HepG2 (cell line): ENCODE results near the gene VSTM5. TPM values are rescaled to one million over a fixed set of nuclear protein-coding genes. Genes with fewer than 3 reads are reported as not detected.

Experiments used
- ATAC-seq: fragments of 200-7000 bp; cut with Tn5 transposase; 3 replicates; pipeline ENCODE4 v1.9.1; 2020; ENCODE audit warnings: mild to moderate bottlenecking, moderate library complexity
- BruUV-seq: library from RNA; stranded (reverse); fragments of 400-500 nt; replicated peaks from 2 replicates; lab custom pipeline; 2021; lab: Mats Ljungman, UMichigan
- CTCF ChIA-PET: fragments of 300-600 bp; formaldehyde crosslinking; extraction: SDS; loops from one replicate; lab custom pipeline; 2021; ENCODE audit warnings: low total read pairs, inconsistent platforms, low intra/inter-chr PET ratio; lab: Yijun Ruan, JAX
- POLR2A ChIA-PET: fragments of 350-600 bp; sonication (Branson Sonifier 250); formaldehyde crosslinking; loops from one replicate; lab custom pipeline; 2020; ENCODE audit warnings: antibody characterized with exemption, inconsistent platforms; lab: Yijun Ruan, JAX
- DNase-seq: peaks from one replicate; pipeline ENCODE4 v3.0.0-alpha.2; 2015; ENCODE audit warnings: low spot score
- FAIRE-seq: peaks from 3 replicates; lab custom pipeline; 2011; peaks lifted over from hg19 to GRCh38; lab: Jason Lieb, UNC
- H2AFZ ChIP-seq: one replicate; pipeline ENCODE4 v1.6.1; 2011; ENCODE audit warnings: low read length, inconsistent platforms
- H3K27ac ChIP-seq: fragments of 300-600 bp; 3 replicates; pipeline ENCODE4 v1.8.0; 2011; ENCODE audit warnings: mixed run types, mild to moderate bottlenecking, mixed read lengths, low read length, inconsistent platforms; ENCODE audit not compliant: insufficient read depth; ENCODE audit errors: extremely low read length
- H3K27me3 ChIP-seq, 2 experiments: fragments of 200-600 bp in 1 of 2; 2 replicates in 1 of 2; 3 replicates in 1 of 2; pipeline versions ENCODE4 v1.6.0 to v1.8.0; 2011; ENCODE audit warnings: low read length in 2 of 2, mild to moderate bottlenecking in 2 of 2, moderate library complexity in 2 of 2, inconsistent platforms in 1 of 2; ENCODE audit not compliant: insufficient read depth in 2 of 2, control insufficient read depth in 1 of 2
- H3K36me3 ChIP-seq, 2 experiments: fragments of 200-600 bp in 1 of 2; replicated peaks in 1 of 2; 2 replicates in 1 of 2; 3 replicates in 1 of 2; pipeline versions ENCODE4 v1.5.1 to v1.8.0; 2011; ENCODE audit warnings: low read length in 2 of 2, inconsistent platforms in 1 of 2; ENCODE audit not compliant: insufficient read depth in 2 of 2, control insufficient read depth in 1 of 2
- H3K4me1 ChIP-seq: 2 replicates; pipeline ENCODE4 v1.5.1; 2012; ENCODE audit warnings: low read length, inconsistent platforms; ENCODE audit not compliant: insufficient read depth
- H3K4me2 ChIP-seq: 2 replicates; pipeline ENCODE4 v1.6.0; 2011; ENCODE audit warnings: low read depth, low read length, inconsistent platforms
- H3K4me3 ChIP-seq, 3 experiments: fragments of 200-600 bp in 1 of 3; sonication (generic), shearing (Covaris generic) in 1 of 3; replicated peaks in 1 of 3; 2 replicates each; pipeline ENCODE4 v1.5.1; 2011 to 2016; ENCODE audit warnings: low read length in 3 of 3, inconsistent platforms in 2 of 3, low read depth in 2 of 3, mild to moderate bottlenecking in 2 of 3, control low read depth in 1 of 3, mixed read lengths in 1 of 3; ENCODE audit not compliant: insufficient read depth in 1 of 3
- H3K79me2 ChIP-seq: one replicate; pipeline ENCODE4 v1.6.1; 2011; ENCODE audit warnings: low read length, inconsistent platforms; ENCODE audit not compliant: insufficient read depth
- H3K9ac ChIP-seq: 2 replicates; pipeline ENCODE4 v1.6.0; 2011; ENCODE audit warnings: mild to moderate bottlenecking, low read depth, low read length, inconsistent platforms; ENCODE audit not compliant: insufficient read depth
- H3K9me3 ChIP-seq: 2 replicates; pipeline ENCODE4 v1.5.1; 2012; ENCODE audit warnings: mild to moderate bottlenecking, low read length
- H4K20me1 ChIP-seq: 2 replicates; pipeline ENCODE4 v1.6.0; 2011; ENCODE audit warnings: inconsistent platforms, mild to moderate bottlenecking, low read length, moderate library complexity; ENCODE audit not compliant: insufficient read depth
- AKNA ChIP-seq: sonication (generic); formaldehyde crosslinking; IDR thresholded peaks from 2 replicates; pipeline ENCODE4 v1.4.0; 2020; ENCODE audit warnings: missing genetic modification reagents, borderline replicate concordance
- CEBPB ChIP-seq: IDR thresholded peaks from 2 replicates; pipeline ENCODE4 v1.6.1; 2011; ENCODE audit warnings: low read depth, low read length, improper control_type of control experiment, borderline replicate concordance
- MED8 ChIP-seq: sonication (generic); formaldehyde crosslinking; IDR thresholded peaks from 2 replicates; pipeline ENCODE4 v1.8.1; 2023; ENCODE audit warnings: mild to moderate bottlenecking, missing genetic modification reagents; ENCODE audit not compliant: insufficient replicate concordance
- MXI1 ChIP-seq: IDR thresholded peaks from 3 replicates; pipeline ENCODE4 v1.6.1; 2012; ENCODE audit warnings: low read depth, low read length, inconsistent platforms, borderline replicate concordance
- ZNF136 ChIP-seq: sonication (generic); formaldehyde crosslinking; IDR thresholded peaks from 2 replicates; pipeline ENCODE4 v1.8.1; 2022; ENCODE audit warnings: low read depth, mild to moderate bottlenecking, moderate library complexity, missing genetic modification reagents
- ZNF530 ChIP-seq: sonication (generic); formaldehyde crosslinking; IDR thresholded peaks from 2 replicates; pipeline ENCODE4 v1.5.0; 2020; ENCODE audit warnings: low read depth, mild to moderate bottlenecking, missing genetic modification reagents
- ZNF563 ChIP-seq: sonication (generic); formaldehyde crosslinking; IDR thresholded peaks from 2 replicates; pipeline ENCODE4 v1.8.0; 2022; ENCODE audit warnings: mild to moderate bottlenecking, moderate library complexity, missing genetic modification reagents
- ZNF788 ChIP-seq: sonication (generic); formaldehyde crosslinking; IDR thresholded peaks from 2 replicates; pipeline ENCODE4 v1.5.0; 2020; ENCODE audit warnings: mild to moderate bottlenecking, missing genetic modification reagents, borderline replicate concordance
- WGBS: methylation state at CpG from one replicate; pipeline ENCODE4 v1.1.6; 2017; ENCODE audit warnings: low lambda C conversion rate; 5-methylcytosine and 5-hydroxymethylcytosine counted together
- in situ Hi-C: cut with HindIII; loops from 2 replicates; pipeline ENCODE4 v1.10.0; 2017; ENCODE audit warnings: low pct_unique_long_range_greater_than_20kb; ENCODE audit not compliant: extremely low pct_ligation_motif_present
- intact Hi-C: fragments of 100-400 bp; cut with micrococcal nuclease; formaldehyde crosslinking; loops from one replicate; pipeline ENCODE4 v1.10.0; 2022; ENCODE audit not compliant: unreplicated experiment
- polyA plus RNA-seq, 8 experiments: library from polyadenylated mRNA; depleted of rRNA in 3 of 8; stranded (reverse) in 7 of 8; unstranded in 1 of 8; fragments of >200 nt; fragmentation: Illumina TruSeq in 4 of 8; extraction: Trizol in 4 of 8; gene quantifications; 2 replicates each; pipeline versions ENCODE4 v1.2.1 to v1.2.3, GENCODE V29; 2011 to 2016; ENCODE audit warnings: low read depth in 4 of 8, missing spikeins in 1 of 8, mixed read lengths in 1 of 8; ENCODE audit not compliant: insufficient read depth in 1 of 8
- total RNA-seq, 5 experiments: library from RNA; depleted of rRNA; stranded (reverse); fragments of >200 nt; fragmentation: Illumina TruSeq; extraction: Trizol; gene quantifications; 2 replicates each; pipeline ENCODE4 v1.2.3, GENCODE V29; 2016; ENCODE audit warnings: low read depth in 1 of 5

Gene VSTM5
- total and polyA plus RNA-seq, 2 of the 13 experiments (the other 11 are each of a cell fraction or from before 2014, with no cell fraction given): not detected

DNA sequence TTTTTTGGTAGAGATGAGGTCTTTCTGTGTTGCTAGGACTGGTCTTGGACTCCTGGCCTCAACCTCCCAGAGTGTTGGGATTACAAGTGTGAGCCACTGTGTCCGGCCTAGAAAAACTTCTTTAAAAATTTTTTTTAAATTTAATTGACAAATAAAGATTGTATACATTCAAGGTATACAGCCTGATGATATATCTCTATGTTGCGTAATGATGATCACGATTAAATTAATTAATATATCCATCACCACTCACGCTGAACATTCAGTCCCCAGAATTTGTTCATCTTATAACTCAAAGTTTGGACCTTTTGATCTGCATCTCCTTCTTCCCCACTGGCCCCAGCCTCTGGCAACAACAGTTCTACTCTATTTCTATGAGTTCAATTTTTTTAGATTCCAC lies 27.2 kb downstream of the VSTM5 start:
- no TSS peak for BruUV-seq
- DNase-seq (no peak), FAIRE-seq (no peak), ATAC-seq (no peak)
- Histone ChIP-seq H3K27me3 (no peaks in the 10 kb centered on the region), H3K9ac (no peak overlapping the region), H3K4me2 (no peak overlapping the region), H3K9me3 (no peaks in the 10 kb centered on the region), H3K27ac (no peak overlapping the region), H3K79me2 (no peaks in the 10 kb centered on the region), H3K4me1 (peaks cover 44% of the 10 kb centered on the region), H3K36me3 (no peaks in the 10 kb centered on the region), H3K4me3 (no peak overlapping the region), H4K20me1 (no peaks in the 10 kb centered on the region), H2AFZ (no peak overlapping the region)
- in situ Hi-C loops (no loop called here), intact Hi-C loops (no loop called here)
- ChIA-PET POLR2A (no interaction called here), CTCF (no interaction called here)
- 95% methylated on average over 4 of the region's 4 CpGs for WGBS
- no peak for TF ChIP-seq ZNF136
- TF ChIP-seq MXI1: no peak
- no peak for TF ChIP-seq ZNF530
- peak; percentile 55 for TF ChIP-seq CEBPB

DNA sequence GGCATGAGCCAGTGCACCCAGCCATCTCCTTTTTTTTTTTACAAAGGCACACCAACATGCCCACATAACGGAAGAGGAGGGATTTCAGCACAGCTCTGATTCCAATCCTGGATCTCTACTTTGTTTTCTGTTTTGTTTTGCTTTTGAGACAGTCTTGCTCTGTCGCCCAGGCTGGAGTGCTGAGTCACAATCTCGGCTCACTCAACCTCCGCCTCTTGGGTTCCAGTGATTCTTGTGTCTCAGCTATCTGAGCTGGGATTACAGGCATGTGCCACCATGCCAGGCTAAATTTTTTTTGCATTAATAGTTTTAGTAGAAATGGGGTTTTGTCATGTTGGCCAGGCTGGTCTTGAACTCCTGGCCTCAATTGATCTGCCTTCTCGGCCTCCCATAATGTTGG lies 28.1 kb downstream of the VSTM5 start:
- H3K9me3 ChIP-seq: no peaks in the 10 kb centered on the region
- H3K79me2 ChIP-seq: no peaks in the 10 kb centered on the region
- no peaks in the 10 kb centered on the region for H4K20me1 ChIP-seq
- no peak overlapping the region for H3K9ac ChIP-seq
- no peak for TF ChIP-seq MED8 (CRISPR knock-in tag)
- no peak for TF ChIP-seq ZNF788 (CRISPR knock-in tag)
- no peak for TF ChIP-seq ZNF563 (CRISPR knock-in tag)
- TF ChIP-seq AKNA: no peak
- no peak overlapping the region for H3K4me2 ChIP-seq
- no peak overlapping the region for H3K27ac ChIP-seq
- no peak for DNase-seq
- BruUV-seq: no TSS peak
- H3K27me3 ChIP-seq: no peaks in the 10 kb centered on the region
- no peak overlapping the region for H2AFZ ChIP-seq
- in situ Hi-C loops: no loop called here
- FAIRE-seq: no peak
- intact Hi-C loops: no loop called here
- no peaks in the 10 kb centered on the region for H3K36me3 ChIP-seq
- 91% methylated on average over 5 of the region's 5 CpGs for WGBS
- ChIA-PET CTCF (no interaction called here), POLR2A (interaction anchor here (0.9 to 1.4 kb wide), 3 partner anchors 16 to 81 kb away, joined by 3 to 4 read pairs (median 3); partner anchors contain the start of genes C11orf54, MED17 and TAF1D)
- H3K4me1 ChIP-seq: peaks cover 44% of the 10 kb centered on the region
- no peak for ATAC-seq
- no peak overlapping the region for H3K4me3 ChIP-seq
